BE2C (cell line): ENCODE measurements around the gene CDCP1. TPM values are rescaled to one million over a fixed set of nuclear protein-coding genes. Genes with fewer than 3 reads are reported as not detected.

Source experiments
- DNase-seq: peaks from one replicate; pipeline ENCODE4 v3.0.0-alpha.2; 2020
- H3K27me3 ChIP-seq: fragments of 250-450 bp; sonication (Bioruptor Pico); 2 replicates; pipeline ENCODE4 v1.5.1; 2020; ENCODE audit warnings: mild to moderate bottlenecking
- H3K36me3 ChIP-seq: fragments of 250-450 bp; sonication (Bioruptor Pico); 2 replicates; pipeline ENCODE4 v1.5.1; 2020; ENCODE audit warnings: mild to moderate bottlenecking
- H3K4me1 ChIP-seq: fragments of 250-450 bp; sonication (Bioruptor Pico); 2 replicates; pipeline ENCODE4 v1.5.1; 2020
- H3K4me3 ChIP-seq: 2 replicates; pipeline ENCODE4 v1.5.1; 2011; ENCODE audit warnings: low read depth, low read length
- H3K9me3 ChIP-seq: fragments of 250-450 bp; sonication (Bioruptor Pico); 2 replicates; pipeline ENCODE4 v1.5.1; 2020
- polyA plus RNA-seq: library from polyadenylated mRNA; unstranded; fragments of >200 nt; gene quantifications from one replicate; pipeline ENCODE4 v1.2.1, GENCODE V29; 2012; ENCODE audit warnings: low read depth, missing spikeins; ENCODE audit not compliant: insufficient read length, insufficient read depth
- TF ChIP-seq, protein P1 (sequence below): IDR thresholded peaks from 2 replicates; pipeline ENCODE4 v1.5.1; 2012; ENCODE audit warnings: mild to moderate bottlenecking, low read depth, low read length

CDCP1 gene, protein sequence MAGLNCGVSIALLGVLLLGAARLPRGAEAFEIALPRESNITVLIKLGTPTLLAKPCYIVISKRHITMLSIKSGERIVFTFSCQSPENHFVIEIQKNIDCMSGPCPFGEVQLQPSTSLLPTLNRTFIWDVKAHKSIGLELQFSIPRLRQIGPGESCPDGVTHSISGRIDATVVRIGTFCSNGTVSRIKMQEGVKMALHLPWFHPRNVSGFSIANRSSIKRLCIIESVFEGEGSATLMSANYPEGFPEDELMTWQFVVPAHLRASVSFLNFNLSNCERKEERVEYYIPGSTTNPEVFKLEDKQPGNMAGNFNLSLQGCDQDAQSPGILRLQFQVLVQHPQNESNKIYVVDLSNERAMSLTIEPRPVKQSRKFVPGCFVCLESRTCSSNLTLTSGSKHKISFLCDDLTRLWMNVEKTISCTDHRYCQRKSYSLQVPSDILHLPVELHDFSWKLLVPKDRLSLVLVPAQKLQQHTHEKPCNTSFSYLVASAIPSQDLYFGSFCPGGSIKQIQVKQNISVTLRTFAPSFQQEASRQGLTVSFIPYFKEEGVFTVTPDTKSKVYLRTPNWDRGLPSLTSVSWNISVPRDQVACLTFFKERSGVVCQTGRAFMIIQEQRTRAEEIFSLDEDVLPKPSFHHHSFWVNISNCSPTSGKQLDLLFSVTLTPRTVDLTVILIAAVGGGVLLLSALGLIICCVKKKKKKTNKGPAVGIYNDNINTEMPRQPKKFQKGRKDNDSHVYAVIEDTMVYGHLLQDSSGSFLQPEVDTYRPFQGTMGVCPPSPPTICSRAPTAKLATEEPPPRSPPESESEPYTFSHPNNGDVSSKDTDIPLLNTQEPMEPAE
- polyA plus RNA-seq: not detected

DNA sequence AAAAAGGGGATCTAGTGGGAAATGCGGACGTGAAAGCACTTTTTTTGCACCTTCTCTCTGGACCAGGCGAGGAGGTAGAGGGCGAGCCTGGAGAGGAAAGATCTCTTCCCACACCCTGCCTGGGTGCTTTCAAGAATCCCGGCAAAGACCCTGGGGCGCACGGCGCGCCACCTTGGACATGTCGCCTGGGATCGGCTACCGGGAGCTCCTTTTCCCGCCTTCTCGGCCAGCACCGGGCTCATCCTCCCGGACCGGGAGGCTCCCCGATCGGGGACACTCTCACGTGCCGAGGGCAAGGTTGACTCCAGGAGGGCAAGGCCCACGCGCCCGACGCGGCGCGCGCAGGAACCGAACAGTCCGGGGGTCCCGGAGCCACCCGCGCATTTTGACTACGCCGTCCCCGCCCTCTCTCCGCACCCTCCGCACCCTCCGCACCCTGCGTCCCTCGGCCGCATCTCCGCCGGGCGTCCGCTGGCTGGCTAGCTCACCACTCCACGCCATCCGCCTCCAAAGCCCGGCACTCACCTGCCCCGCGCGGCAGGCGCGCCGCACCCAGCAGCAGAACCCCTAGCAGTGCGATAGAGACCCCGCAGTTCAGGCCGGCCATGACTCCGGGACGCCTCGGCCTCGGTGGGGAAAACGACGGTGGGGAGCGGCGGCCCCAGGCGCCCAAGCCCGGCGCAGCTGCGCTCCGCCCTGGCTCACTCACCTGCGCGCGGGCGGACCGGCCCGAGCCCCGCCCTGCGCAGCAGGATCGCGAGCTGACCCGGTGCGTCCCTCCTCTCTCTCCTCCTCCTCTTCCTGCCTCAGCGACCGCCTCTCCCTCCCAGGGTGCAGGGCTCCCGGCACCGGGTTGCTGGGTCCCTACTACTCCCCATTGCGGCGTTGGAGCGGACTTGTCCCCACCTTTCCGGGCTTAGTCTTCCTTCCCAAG, at the start of gene CDCP1:
Gene CDCP1, minus strand, starts transcription at position 698 of the 934 bp plus-strand sequence. Its CDS starts 91 bp downstream, at position 607.
- Histone ChIP-seq H3K4me1 (no peaks in the 10 kb centered on the region), H3K36me3 (no peaks in the 10 kb centered on the region), H3K9me3 (no peaks in the 10 kb centered on the region), H3K4me3 (no peak within 1 kb of the TSS), H3K27me3 (peaks cover 22% of the 10 kb centered on the region)
- no peak for DNase-seq
- TF ChIP-seq, protein P1, sequence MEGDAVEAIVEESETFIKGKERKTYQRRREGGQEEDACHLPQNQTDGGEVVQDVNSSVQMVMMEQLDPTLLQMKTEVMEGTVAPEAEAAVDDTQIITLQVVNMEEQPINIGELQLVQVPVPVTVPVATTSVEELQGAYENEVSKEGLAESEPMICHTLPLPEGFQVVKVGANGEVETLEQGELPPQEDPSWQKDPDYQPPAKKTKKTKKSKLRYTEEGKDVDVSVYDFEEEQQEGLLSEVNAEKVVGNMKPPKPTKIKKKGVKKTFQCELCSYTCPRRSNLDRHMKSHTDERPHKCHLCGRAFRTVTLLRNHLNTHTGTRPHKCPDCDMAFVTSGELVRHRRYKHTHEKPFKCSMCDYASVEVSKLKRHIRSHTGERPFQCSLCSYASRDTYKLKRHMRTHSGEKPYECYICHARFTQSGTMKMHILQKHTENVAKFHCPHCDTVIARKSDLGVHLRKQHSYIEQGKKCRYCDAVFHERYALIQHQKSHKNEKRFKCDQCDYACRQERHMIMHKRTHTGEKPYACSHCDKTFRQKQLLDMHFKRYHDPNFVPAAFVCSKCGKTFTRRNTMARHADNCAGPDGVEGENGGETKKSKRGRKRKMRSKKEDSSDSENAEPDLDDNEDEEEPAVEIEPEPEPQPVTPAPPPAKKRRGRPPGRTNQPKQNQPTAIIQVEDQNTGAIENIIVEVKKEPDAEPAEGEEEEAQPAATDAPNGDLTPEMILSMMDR: no peak

DNA sequence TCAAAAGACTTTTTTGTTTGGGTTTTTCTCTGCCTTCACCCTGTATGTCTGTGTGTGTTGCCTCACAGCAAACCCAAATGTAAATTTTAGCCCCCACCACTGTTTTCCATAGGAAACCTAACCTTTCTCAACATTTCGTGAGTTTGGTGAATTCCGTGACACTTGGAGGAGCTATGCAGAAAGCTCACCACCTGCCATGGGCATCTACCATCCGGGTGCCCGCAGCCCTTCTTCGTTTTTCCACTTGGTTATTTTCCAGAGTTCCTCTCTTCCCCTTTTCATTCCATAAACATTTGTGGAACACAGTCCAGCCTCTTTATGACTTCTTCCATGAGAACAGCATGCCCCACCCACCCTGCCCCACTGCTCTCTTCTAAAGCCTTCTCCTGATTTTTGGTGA, 48.6 kb upstream of the CDCP1 start:
- TF ChIP-seq, protein P1: no peak
- no peak for DNase-seq

DNA sequence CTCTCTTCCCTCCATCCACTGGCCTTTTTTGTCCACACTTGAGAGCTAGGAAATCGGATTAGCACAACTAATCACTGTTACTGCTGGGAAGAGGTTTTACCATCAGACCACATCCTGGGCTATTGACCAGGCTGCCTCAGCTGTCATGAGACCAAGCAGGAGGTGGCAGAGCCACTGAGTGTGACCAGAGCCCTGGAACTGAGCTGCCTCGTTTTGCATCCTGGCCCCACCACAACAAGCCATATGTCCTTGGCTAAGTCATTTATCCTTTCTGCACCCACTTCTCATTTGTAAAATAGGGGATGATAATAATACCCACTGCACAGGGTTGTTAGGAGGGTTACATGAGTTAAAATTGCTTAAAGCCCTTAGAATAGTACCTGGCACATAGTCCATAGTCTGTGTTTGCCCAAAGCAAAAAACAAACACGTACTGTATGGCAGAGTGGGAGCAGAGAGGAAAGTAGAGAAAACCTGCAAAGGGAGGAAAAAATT, 45.8 kb upstream of the CDCP1 start:
- Histone ChIP-seq H3K36me3 (no peaks in the 10 kb centered on the region), H3K9me3 (no peaks in the 10 kb centered on the region)

More for the DNA sequence above, 48.6 kb upstream of the CDCP1 start:
- no peaks in the 10 kb centered on the region for H3K36me3 ChIP-seq
- no peaks in the 10 kb centered on the region for H3K9me3 ChIP-seq
- H3K4me1 ChIP-seq: no peaks in the 10 kb centered on the region
- no peaks in the 10 kb centered on the region for H3K27me3 ChIP-seq
- no peak overlapping the region for H3K4me3 ChIP-seq

DNA sequence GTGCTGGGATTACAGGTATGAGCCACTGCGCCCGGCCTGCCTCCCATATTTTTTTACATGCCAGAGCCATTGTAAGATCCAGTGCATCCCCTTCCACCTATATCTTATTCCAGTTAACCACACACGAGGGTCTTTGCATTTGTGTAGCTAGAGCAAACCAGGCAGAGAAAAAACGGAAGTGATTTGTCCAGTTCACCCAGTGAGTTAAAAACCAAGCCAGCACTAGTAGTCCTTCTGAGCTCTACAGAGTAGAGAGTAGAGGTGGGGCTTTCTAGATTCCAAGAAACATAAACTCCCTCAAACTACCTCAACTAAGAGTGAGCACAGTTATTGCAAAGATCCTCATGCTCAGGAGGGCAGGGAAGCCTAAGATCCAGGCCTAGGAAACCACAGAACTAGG, 45.2 kb upstream of the CDCP1 start:
- TF ChIP-seq, protein P1: no peak
- no peaks in the 10 kb centered on the region for H3K9me3 ChIP-seq
- no peaks in the 10 kb centered on the region for H3K36me3 ChIP-seq
- no peaks in the 10 kb centered on the region for H3K4me1 ChIP-seq
- DNase-seq: no peak
- H3K27me3 ChIP-seq: no peaks in the 10 kb centered on the region
- H3K4me3 ChIP-seq: no peak overlapping the region

More for the DNA sequence above, 45.8 kb upstream of the CDCP1 start:
- no peaks in the 10 kb centered on the region for H3K4me1 ChIP-seq
- H3K4me3 ChIP-seq: no peak overlapping the region
- no peaks in the 10 kb centered on the region for H3K27me3 ChIP-seq
- no peak for DNase-seq
- TF ChIP-seq, protein P1: no peak

DNA sequence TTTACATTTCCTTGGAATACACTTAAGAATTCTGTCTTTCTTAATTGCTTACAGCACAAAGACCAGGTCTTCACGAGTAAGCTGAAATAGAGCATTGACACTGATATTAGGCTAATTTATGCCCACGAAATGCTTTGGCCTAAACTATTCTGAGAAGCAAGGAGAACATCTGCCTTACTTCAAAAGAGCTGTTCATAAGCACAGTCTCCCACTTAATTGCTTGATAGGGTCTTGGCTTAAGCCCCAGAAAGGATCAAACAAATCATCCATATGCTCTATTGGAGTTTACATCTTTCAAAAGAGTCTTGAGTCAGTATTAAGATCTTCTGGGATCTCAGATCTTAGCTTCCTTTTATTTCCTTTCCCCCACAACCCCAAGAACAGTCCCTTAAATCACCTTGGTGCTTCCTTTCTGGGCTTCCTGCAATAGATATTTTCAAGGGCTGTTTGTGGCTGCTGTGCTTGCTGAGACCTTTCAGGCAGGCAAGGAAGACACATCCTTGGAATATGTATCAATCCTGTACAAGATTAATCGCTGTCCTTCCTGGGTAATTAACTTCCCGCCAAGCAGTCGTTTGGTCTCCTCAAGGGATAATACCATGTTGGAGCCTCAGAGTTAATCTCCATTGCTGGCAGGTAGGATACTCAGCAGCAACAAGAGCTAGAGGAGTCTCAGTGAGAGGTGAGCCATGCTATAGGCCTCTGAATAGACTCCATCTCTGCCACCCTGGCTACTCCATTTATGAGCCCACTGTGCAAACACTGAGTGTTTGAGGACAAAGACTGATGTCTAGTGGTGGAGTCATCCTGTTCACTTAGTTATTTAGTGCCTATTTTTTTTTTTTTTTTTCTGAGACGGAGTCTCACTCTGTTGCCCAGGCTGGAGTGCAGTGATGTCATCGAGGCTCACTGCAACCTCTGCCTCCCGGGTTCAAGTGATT, 42.8 kb upstream of the CDCP1 start:
- Histone ChIP-seq H3K4me3 (no peak overlapping the region), H3K9me3 (no peaks in the 10 kb centered on the region), H3K4me1 (no peaks in the 10 kb centered on the region), H3K36me3 (no peaks in the 10 kb centered on the region), H3K27me3 (no peaks in the 10 kb centered on the region)
- TF ChIP-seq, protein P1: no peak
- DNase-seq: no peak
